H9 (cell line): Measurements from ENCODE around the gene UBXN10. TPM values are rescaled to one million over a fixed set of nuclear protein-coding genes. Genes with fewer than 3 reads are reported as not detected.

Source experiments
- DNase-seq: peaks from one replicate; pipeline ENCODE4 v3.0.0-alpha.2; 2017
- H2AFZ ChIP-seq: one replicate; pipeline ENCODE4 v1.6.1; 2013; ENCODE audit warnings: mild to moderate bottlenecking, low read length, control low read depth, moderate library complexity
- H2AK5ac ChIP-seq: 2 replicates; pipeline ENCODE4 v1.6.1; 2013; ENCODE audit warnings: low read length, control low read depth, mixed read lengths; ENCODE audit not compliant: insufficient read length
- H2BK120ac ChIP-seq: one replicate; pipeline ENCODE4 v1.6.1; 2013; ENCODE audit warnings: low read depth, mild to moderate bottlenecking, low read length, control low read depth, inconsistent platforms; ENCODE audit not compliant: poor library complexity, severe bottlenecking
- H2BK12ac ChIP-seq: 2 replicates; pipeline ENCODE4 v1.6.1; 2013; ENCODE audit warnings: low read length, control low read depth, mixed read lengths, low read depth; ENCODE audit not compliant: insufficient read length
- H2BK15ac ChIP-seq: 2 replicates; pipeline ENCODE4 v1.6.1; 2013; ENCODE audit warnings: low read depth, low read length, control low read depth
- H2BK20ac ChIP-seq: one replicate; pipeline ENCODE4 v1.6.1; 2013; ENCODE audit warnings: low read depth, mild to moderate bottlenecking, low read length, control low read depth, inconsistent platforms; ENCODE audit not compliant: poor library complexity, severe bottlenecking
- H2BK5ac ChIP-seq: 2 replicates; pipeline ENCODE4 v1.6.1; 2013; ENCODE audit warnings: low read length, control low read depth, mixed read lengths; ENCODE audit not compliant: insufficient read length
- H3K14ac ChIP-seq: 2 replicates; pipeline ENCODE4 v1.6.1; 2013; ENCODE audit warnings: low read length, control low read depth; ENCODE audit not compliant: insufficient read depth
- H3K18ac ChIP-seq: 2 replicates; pipeline ENCODE4 v1.6.1; 2013; ENCODE audit warnings: low read depth, mild to moderate bottlenecking, mixed read lengths, low read length, control low read depth; ENCODE audit not compliant: insufficient read length
- H3K23ac ChIP-seq: 2 replicates; pipeline ENCODE4 v1.6.1; 2013; ENCODE audit warnings: low read length, control low read depth, mixed read lengths, low read depth; ENCODE audit not compliant: insufficient read length
- H3K23me2 ChIP-seq: 2 replicates; pipeline ENCODE4 v1.6.1; 2013; ENCODE audit warnings: low read depth, mild to moderate bottlenecking, mixed read lengths, low read length, control low read depth; ENCODE audit not compliant: insufficient read length, poor library complexity, severe bottlenecking
- H3K27ac ChIP-seq: 2 replicates; pipeline ENCODE4 v1.5.1; 2013; ENCODE audit warnings: low read length, control low read depth, mixed read lengths, low read depth; ENCODE audit not compliant: insufficient read length
- H3K27me3 ChIP-seq: 2 replicates; pipeline ENCODE4 v1.6.1; 2013; ENCODE audit warnings: low read length, control low read depth, inconsistent platforms; ENCODE audit not compliant: insufficient read depth
- H3K4ac ChIP-seq: 2 replicates; pipeline ENCODE4 v1.6.1; 2013; ENCODE audit warnings: low read depth, mild to moderate bottlenecking, control low read depth, inconsistent platforms, low read length, moderate library complexity
- H3K4me1 ChIP-seq: 2 replicates; pipeline ENCODE4 v1.6.1; 2013; ENCODE audit warnings: low read length, control low read depth, inconsistent platforms; ENCODE audit not compliant: insufficient read depth
- H3K4me2 ChIP-seq: 2 replicates; pipeline ENCODE4 v1.6.1; 2013; ENCODE audit warnings: low read length, control low read depth, mixed read lengths; ENCODE audit not compliant: insufficient read length, insufficient read depth
- H3K56ac ChIP-seq: 2 replicates; pipeline ENCODE4 v1.6.1; 2013; ENCODE audit warnings: low read depth, mild to moderate bottlenecking, mixed read lengths, low read length, control low read depth; ENCODE audit not compliant: insufficient read length
- H3K79me1 ChIP-seq: 2 replicates; pipeline ENCODE4 v1.6.1; 2013; ENCODE audit warnings: low read depth, mild to moderate bottlenecking, moderate library complexity, low read length, control low read depth, inconsistent platforms; ENCODE audit not compliant: insufficient read depth, poor library complexity, severe bottlenecking
- H3K79me2 ChIP-seq: 2 replicates; pipeline ENCODE4 v1.6.1; 2013; ENCODE audit warnings: low read length, control low read depth, inconsistent platforms; ENCODE audit not compliant: insufficient read depth
- H3K9ac ChIP-seq: 2 replicates; pipeline ENCODE4 v1.6.1; 2013; ENCODE audit warnings: low read length, control low read depth, mixed read lengths; ENCODE audit not compliant: insufficient read length; ENCODE audit errors: extremely low read depth
- H3K9me3 ChIP-seq: one replicate; pipeline ENCODE4 v1.6.1; 2013; ENCODE audit warnings: low read depth, low read length, inconsistent platforms; ENCODE audit not compliant: control insufficient read depth
- H3T11ph ChIP-seq: one replicate; pipeline ENCODE4 v1.6.1; 2013; ENCODE audit warnings: mild to moderate bottlenecking, low read length, control low read depth, inconsistent platforms
- H4K20me1 ChIP-seq: one replicate; pipeline ENCODE4 v1.6.1; 2013; ENCODE audit not compliant: control insufficient read depth, insufficient read length, insufficient read depth
- H4K5ac ChIP-seq: 2 replicates; pipeline ENCODE4 v1.6.1; 2013; ENCODE audit warnings: low read depth, mild to moderate bottlenecking, mixed read lengths, low read length, control low read depth; ENCODE audit not compliant: insufficient read length
- H4K8ac ChIP-seq: replicated peaks from 2 replicates; pipeline ENCODE4 v1.6.1; 2013; ENCODE audit warnings: low read length, control low read depth, mixed read lengths, low read depth; ENCODE audit not compliant: insufficient read length
- H4K91ac ChIP-seq: 2 replicates; pipeline ENCODE4 v1.6.1; 2013; ENCODE audit warnings: low read depth, mild to moderate bottlenecking, moderate library complexity, mixed read lengths, low read length, control low read depth; ENCODE audit not compliant: insufficient read length
- H3K27ac Mint-ChIP-seq, 3 experiments: 2 replicates in 2 of 3; 3 replicates in 1 of 3; pipeline ENCODE4 v1.8.0; 2020 to 2021; ENCODE audit warnings: mixed read lengths in 3 of 3, mild to moderate bottlenecking in 1 of 3, moderate library complexity in 1 of 3
- H3K27me3 Mint-ChIP-seq: 2 replicates; pipeline ENCODE4 v1.8.0; 2021; ENCODE audit warnings: low read depth, mild to moderate bottlenecking, moderate library complexity, mixed read lengths
- H3K36me3 Mint-ChIP-seq, 3 experiments: 2 replicates in 2 of 3; 3 replicates in 1 of 3; pipeline ENCODE4 v1.8.0; 2020 to 2021; ENCODE audit warnings: low read depth in 3 of 3, mixed read lengths in 3 of 3; ENCODE audit not compliant: insufficient read depth in 1 of 3
- H3K4me1 Mint-ChIP-seq, 2 experiments: 2 replicates each; pipeline ENCODE4 v1.8.0; 2020; ENCODE audit warnings: mixed read lengths in 2 of 2
- H3K4me3 Mint-ChIP-seq, 2 experiments: 2 replicates in 1 of 2; 3 replicates in 1 of 2; pipeline ENCODE4 v1.8.0; 2020 to 2021; ENCODE audit warnings: mild to moderate bottlenecking in 2 of 2, mixed read lengths in 2 of 2, moderate library complexity in 1 of 2
- H3K9me3 Mint-ChIP-seq, 2 experiments: 2 replicates in 1 of 2; 3 replicates in 1 of 2; pipeline ENCODE4 v1.8.0; 2020; ENCODE audit warnings: mild to moderate bottlenecking in 2 of 2, mixed read lengths in 2 of 2, moderate library complexity in 1 of 2
- WGBS: extraction: QIAGEN DNeasy Blood & Tissue Kit; methylation state at CpG from one replicate; pipeline ENCODE4 v1.1.7; 2013; ENCODE audit warnings: missing lambda C conversion rate, low lambda C conversion rate, mixed read lengths; ENCODE audit not compliant: insufficient read length; ENCODE audit errors: extremely low coverage; 5-methylcytosine and 5-hydroxymethylcytosine counted together
- total RNA-seq: library from RNA; stranded (reverse); gene quantifications from 2 replicates; pipeline ENCODE4 v1.2.1, GENCODE V29; 2021
- TF ChIP-seq, protein P1 (sequence below): fragments of 200-600 bp; sonication (generic); conservative IDR thresholded peaks from 3 replicates; pipeline ENCODE4 v1.8.0; 2021; ENCODE audit warnings: antibody characterized with exemption, mild to moderate bottlenecking

The UBXN10 gene
- total RNA-seq, 1 experiment from 2014 or later = 0.59 TPM

DNA sequence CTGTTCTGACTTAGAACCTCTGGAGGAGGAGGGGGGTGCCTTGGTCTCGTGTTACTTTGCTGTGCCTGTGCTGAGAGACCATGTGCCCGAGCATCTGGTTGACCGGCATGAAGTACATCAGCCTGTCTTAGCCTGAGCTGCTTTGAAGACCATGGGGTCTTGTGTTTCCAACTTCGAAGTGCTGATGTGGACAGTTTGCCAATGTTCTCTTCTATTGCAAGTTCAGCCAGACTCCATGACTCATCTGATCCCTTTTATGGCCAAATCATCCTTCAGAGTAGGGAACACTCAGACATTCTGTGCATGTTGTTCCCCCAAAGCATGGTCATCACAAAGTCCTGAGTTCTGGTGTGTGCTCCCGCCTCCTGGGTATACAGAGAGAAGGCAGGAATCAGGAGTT, 6.5 kb downstream of the UBXN10 start:
- H2BK12ac ChIP-seq = no peak overlapping the region
- no peaks in the 10 kb centered on the region for H4K20me1 ChIP-seq
- H3K27me3 ChIP-seq = no peaks in the 10 kb centered on the region; the same call in 1 of the 2 replicates
- no peak overlapping the region for H4K8ac ChIP-seq
- H3K9ac ChIP-seq = no peak overlapping the region
- no peak overlapping the region for H3K56ac ChIP-seq
- H3K14ac ChIP-seq = no peak overlapping the region
- H2AK5ac ChIP-seq = no peak overlapping the region
- no peaks in the 10 kb centered on the region for H3K9me3 Mint-ChIP-seq
- H3K23me2 ChIP-seq = no peaks in the 10 kb centered on the region
- no peak overlapping the region for H3K23ac ChIP-seq
- DNase-seq = no peak
- H3K4me2 ChIP-seq = no peak overlapping the region
- H3K27ac Mint-ChIP-seq = no peak overlapping the region; a peak in 1 of 7 replicates
- no peak overlapping the region for H3K27ac ChIP-seq
- no peaks in the 10 kb centered on the region for H3K79me1 ChIP-seq
- TF ChIP-seq, protein P1, sequence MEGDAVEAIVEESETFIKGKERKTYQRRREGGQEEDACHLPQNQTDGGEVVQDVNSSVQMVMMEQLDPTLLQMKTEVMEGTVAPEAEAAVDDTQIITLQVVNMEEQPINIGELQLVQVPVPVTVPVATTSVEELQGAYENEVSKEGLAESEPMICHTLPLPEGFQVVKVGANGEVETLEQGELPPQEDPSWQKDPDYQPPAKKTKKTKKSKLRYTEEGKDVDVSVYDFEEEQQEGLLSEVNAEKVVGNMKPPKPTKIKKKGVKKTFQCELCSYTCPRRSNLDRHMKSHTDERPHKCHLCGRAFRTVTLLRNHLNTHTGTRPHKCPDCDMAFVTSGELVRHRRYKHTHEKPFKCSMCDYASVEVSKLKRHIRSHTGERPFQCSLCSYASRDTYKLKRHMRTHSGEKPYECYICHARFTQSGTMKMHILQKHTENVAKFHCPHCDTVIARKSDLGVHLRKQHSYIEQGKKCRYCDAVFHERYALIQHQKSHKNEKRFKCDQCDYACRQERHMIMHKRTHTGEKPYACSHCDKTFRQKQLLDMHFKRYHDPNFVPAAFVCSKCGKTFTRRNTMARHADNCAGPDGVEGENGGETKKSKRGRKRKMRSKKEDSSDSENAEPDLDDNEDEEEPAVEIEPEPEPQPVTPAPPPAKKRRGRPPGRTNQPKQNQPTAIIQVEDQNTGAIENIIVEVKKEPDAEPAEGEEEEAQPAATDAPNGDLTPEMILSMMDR = no peak
- WGBS = no CpG with 5 or more reads among the region's 5 CpGs
- H3T11ph ChIP-seq = no peak overlapping the region
- H2BK120ac ChIP-seq = no peak overlapping the region
- H4K91ac ChIP-seq = no peak overlapping the region
- no peak overlapping the region for H3K4ac ChIP-seq
- no peaks in the 10 kb centered on the region for H3K4me1 ChIP-seq
- no peaks in the 10 kb centered on the region for H3K9me3 ChIP-seq
- H2BK5ac ChIP-seq = no peak overlapping the region
- no peak overlapping the region for H2BK20ac ChIP-seq
- no peak overlapping the region for H2AFZ ChIP-seq
- no peak overlapping the region for H4K5ac ChIP-seq
- H3K4me1 Mint-ChIP-seq = peaks cover 13 to 18% of the 10 kb centered on the region in 2 experiments
- no peaks in the 10 kb centered on the region; a peak in 1 of 7 replicates for H3K36me3 Mint-ChIP-seq
- H3K79me2 ChIP-seq = no peaks in the 10 kb centered on the region
- H3K18ac ChIP-seq = no peak overlapping the region
- peaks cover 56% of the 10 kb centered on the region for H3K27me3 Mint-ChIP-seq
- no peak overlapping the region for H2BK15ac ChIP-seq
- H3K4me3 Mint-ChIP-seq = no peak overlapping the region
